K562 (cell line): Measurements from ENCODE around the gene CR2. TPM values are rescaled to one million over a fixed set of nuclear protein-coding genes. Genes with fewer than 3 reads are reported as not detected.
A peak's percentile ranks its signal among the peaks of the same experiment; 100 is the strongest.

Source experiments
- CBFA2T3 ChIP-seq: fragments of 450-650 bp; IDR thresholded peaks from 2 replicates; pipeline ENCODE4 v1.6.1; 2017
- CXXC5 ChIP-seq: fragments of 250-450 bp; sonication (Bioruptor Pico); IDR thresholded peaks from 2 replicates; pipeline ENCODE4 v1.8.0; 2022; ENCODE audit warnings: inconsistent platforms, mild to moderate bottlenecking, moderate library complexity
- FUS ChIP-seq: fragments of 200-400 bp; formaldehyde crosslinking; optimal IDR thresholded peaks from 2 replicates; pipeline ENCODE3; 2017; ENCODE audit warnings: low read depth, low read length
- GABPA ChIP-seq: fragments of 200-800 bp; sonication (Bioruptor generic); conservative IDR thresholded peaks from 2 replicates; pipeline ENCODE4 v1.6.1; 2016; ENCODE audit warnings: low read depth, missing genetic modification characterization, missing compliant biosample characterization
- HINFP ChIP-seq: fragments of 450-650 bp; conservative IDR thresholded peaks from 2 replicates; pipeline ENCODE4 v1.6.1; 2016; ENCODE audit warnings: missing genetic modification characterization, low read depth, mild to moderate bottlenecking, control low read depth, missing compliant biosample characterization
- ILK ChIP-seq: fragments of 450-650 bp; IDR thresholded peaks from 2 replicates; pipeline ENCODE4 v1.6.1; 2016; ENCODE audit warnings: missing genetic modification characterization, low read depth, mild to moderate bottlenecking, missing compliant biosample characterization, moderate library complexity, borderline replicate concordance
- PBX2 ChIP-seq, 2 experiments: IDR thresholded peaks in 1 of 2; conservative IDR thresholded peaks in 1 of 2; 2 replicates each; pipeline ENCODE4 v1.6.1; 2016; ENCODE audit warnings: low read depth in 2 of 2, mild to moderate bottlenecking in 1 of 2, missing compliant biosample characterization in 1 of 2, missing genetic modification characterization in 1 of 2, moderate library complexity in 1 of 2
- TCF7 ChIP-seq: sonication (generic); IDR thresholded peaks from 2 replicates; pipeline ENCODE4 v1.6.1; 2016; ENCODE audit warnings: antibody characterized with exemption, borderline replicate concordance
- ZNF407 ChIP-seq: fragments of 450-650 bp; IDR thresholded peaks from 2 replicates; pipeline ENCODE4 v1.6.1; 2016; ENCODE audit warnings: low read depth
- polyA plus RNA-seq, 8 experiments: library from polyadenylated mRNA; depleted of rRNA in 4 of 8; stranded (reverse) in 5 of 8; unstranded in 3 of 8; fragments of >200 nt; fragmentation: Nextera tagmentation in 2 of 8; fragmentation: Illumina TruSeq in 1 of 8; extraction: Ambion mirVana in 2 of 8; extraction: Trizol in 1 of 8; gene quantifications; 2 replicates each; pipeline versions ENCODE4 v1.2.1 to v1.2.3, GENCODE V29; 2011 to 2014; ENCODE audit warnings: inconsistent platforms in 1 of 8, missing spikeins in 1 of 8
- total RNA-seq, 7 experiments: library from RNA; depleted of rRNA in 6 of 7; stranded (reverse); fragments of >200 nt in 6 of 7; fragmentation: Illumina TruSeq in 2 of 7; extraction: Trizol in 2 of 7; gene quantifications; 2 replicates each; pipeline versions ENCODE4 v1.2.1 to v1.2.3, GENCODE V29; 2011 to 2021; ENCODE audit warnings: low replicate concordance in 1 of 7
- TF ChIP-seq, protein P1 (sequence below): IDR thresholded peaks from 2 replicates; pipeline ENCODE4 v1.6.1; 2016; ENCODE audit warnings: missing genetic modification characterization, missing compliant biosample characterization

Gene CR2
- total and polyA plus RNA-seq, 9 of the 15 experiments (the other 6 are each of a cell fraction or from before 2014, with no cell fraction given), result 0.07 to 0.67 (median 0.37) TPM

DNA sequence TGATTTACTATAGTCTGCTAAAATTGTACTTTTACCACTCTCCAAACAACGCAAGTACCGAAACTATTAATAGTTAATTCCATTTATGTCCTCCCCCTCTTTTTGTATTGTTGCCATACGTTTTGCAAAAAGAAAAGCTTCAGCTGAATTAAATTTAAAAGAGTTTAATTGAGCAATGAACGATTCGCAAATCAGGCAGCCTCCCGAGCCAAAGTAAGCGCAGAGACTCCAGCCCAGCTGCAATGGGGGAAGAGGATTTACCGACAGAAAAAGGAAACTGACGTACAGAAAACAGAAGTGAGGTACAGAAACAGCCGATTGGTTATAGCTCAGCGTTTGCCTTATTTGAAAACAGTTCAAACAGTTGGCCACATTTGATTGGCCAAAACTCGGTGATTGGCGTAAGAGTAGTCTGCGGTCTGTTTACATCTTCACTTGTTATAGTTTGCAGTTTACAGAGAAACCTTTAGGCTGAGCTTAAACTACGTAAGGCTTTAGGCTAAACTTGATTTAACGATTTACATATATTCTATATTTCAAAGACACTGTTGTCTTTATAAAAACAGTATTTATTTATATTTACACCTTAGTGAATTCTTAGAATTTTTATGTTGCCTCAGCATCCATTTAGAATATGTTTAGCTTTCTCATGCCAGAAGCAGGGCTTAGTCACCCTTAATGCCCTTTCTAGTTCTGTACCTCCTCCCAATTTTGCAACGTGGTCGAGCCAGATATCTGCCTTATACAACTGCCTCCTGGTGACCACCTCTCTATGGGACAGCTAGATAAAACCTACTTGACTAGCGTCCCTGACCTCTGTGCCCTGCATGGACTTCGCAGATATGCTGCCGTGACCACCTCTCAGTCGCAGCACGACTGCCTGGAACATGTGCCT, 65.6 kb downstream of the CR2 start (continued):
- TF ChIP-seq ZNF407 (no peak), CBFA2T3 (peak; percentile 99), GABPA (tag) (peak; percentile 37; the same call in 1 of the 2 replicates), ILK (no peak), TCF7 (peak; percentile 90; the same call in 1 of the 2 replicates), CXXC5 (CRISPR knock-in tag) (peak; percentile 100), PBX2 (CRISPR knock-in tag; IDR thresholded peaks at IDR 0.05; ENCODE audit: low read depth) (no peak), PBX2 (tag; conservative IDR thresholded peaks at IDR 0.05; ENCODE audit: low read depth) (peak; percentile 91), HINFP (tag) (no peak), FUS (no peak)
- TF ChIP-seq, protein P1, sequence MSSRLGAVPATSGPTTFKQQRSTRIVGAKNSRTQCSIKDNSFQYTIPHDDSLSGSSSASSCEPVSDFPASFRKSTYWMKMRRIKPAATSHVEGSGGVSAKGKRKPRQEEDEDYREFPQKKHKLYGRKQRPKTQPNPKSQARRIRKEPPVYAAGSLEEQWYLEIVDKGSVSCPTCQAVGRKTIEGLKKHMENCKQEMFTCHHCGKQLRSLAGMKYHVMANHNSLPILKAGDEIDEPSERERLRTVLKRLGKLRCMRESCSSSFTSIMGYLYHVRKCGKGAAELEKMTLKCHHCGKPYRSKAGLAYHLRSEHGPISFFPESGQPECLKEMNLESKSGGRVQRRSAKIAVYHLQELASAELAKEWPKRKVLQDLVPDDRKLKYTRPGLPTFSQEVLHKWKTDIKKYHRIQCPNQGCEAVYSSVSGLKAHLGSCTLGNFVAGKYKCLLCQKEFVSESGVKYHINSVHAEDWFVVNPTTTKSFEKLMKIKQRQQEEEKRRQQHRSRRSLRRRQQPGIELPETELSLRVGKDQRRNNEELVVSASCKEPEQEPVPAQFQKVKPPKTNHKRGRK (tag), result no peak
